Smooth muscle cell of the brain vasculature (primary cell): ENCODE data around the gene MATK.

Source experiments
- DNase-seq: peaks from one replicate; pipeline ENCODE4 v3.0.0-alpha.2; 2012; ENCODE audit warnings: low read depth, low spot score

The MATK gene

DNA sequence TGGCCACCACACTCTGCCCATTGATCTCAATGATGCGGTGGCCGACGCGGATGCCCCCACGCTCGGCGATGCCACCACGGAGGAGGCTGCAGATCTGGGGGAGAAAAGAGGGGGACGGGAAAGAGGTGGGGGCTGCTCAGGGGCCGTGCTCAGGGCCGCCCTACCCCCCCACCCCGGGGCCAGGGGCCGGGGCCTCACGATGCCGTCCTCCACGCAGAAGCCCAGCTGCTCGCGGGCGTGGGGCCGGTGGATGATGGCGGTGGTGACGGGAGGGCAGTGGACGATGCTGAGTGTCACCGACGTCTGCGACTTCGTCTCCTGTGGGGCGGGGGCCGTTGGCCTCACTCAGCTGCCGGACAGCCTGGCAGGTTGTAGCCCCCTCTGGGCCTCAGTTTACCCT is 34.9 kb downstream of the MATK start:
- no peak for DNase-seq

DNA sequence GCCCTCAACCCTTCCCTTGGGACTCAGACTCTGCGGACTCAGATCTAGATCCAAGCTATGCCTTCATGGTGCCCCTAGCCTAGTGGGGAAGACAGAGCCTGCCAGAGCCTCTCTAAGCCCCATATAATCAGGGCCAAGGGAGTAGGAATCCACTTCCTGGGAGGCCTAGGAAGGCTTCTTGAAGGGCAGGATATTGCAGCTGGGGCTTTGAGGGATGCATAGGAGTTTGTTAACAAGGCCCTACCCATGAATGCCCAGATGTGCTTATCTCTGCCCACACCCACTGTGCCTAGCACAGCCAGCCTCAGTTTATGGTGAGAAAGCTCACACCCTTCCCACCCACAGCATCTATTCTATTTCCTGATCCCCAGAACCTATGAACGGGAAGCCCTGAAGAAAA is 36.0 kb downstream of the MATK start:
- DNase-seq: no peak

DNA sequence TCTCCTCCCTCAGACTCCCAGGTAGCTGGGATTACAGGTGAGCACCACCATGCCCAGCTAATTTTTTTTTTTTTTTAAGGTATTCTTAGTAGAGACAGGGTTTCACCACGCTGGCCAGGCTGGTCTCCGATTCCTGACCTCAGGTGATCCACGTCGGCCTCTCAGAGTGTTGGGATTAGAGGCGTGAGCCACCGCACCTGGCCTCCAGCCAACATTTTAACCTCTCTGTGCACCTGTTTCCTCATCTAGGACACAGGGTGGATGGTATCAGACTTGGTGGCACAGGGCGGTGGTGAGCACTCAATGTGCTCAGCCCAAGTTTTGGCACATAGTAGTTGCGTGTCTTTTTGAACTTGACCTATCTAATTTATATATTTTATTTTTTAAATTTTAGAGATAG is 37.2 kb downstream of the MATK start:
- DNase-seq: no peak

DNA sequence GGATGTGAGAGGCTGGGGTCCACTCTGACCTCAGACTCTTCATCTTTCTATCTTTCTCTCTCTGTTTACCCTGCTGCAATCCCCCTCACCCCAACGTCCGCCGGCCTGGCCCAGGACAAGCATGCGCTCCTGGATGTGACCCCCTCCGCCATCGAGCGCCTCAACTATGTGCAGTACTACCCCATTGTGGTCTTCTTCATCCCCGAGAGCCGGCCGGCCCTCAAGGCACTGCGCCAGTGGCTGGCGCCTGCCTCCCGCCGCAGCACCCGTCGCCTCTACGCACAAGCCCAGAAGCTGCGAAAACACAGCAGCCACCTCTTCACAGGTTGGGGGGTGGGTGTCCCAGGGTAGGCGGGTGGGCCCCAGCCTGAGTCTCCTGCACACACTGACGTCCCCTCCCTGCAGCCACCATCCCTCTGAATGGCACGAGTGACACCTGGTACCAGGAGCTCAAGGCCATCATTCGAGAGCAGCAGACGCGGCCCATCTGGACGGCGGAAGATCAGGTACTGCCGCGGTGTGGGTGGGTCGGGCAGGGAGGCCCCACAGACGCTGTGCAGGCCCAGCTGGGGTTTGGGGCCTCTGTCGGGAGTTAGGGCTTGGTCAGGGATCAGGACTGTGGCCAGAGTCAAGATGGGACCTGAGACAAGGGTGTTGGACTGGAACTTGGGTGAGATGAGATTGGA is 39.7 kb downstream of the MATK start:
- no peak for DNase-seq

DNA sequence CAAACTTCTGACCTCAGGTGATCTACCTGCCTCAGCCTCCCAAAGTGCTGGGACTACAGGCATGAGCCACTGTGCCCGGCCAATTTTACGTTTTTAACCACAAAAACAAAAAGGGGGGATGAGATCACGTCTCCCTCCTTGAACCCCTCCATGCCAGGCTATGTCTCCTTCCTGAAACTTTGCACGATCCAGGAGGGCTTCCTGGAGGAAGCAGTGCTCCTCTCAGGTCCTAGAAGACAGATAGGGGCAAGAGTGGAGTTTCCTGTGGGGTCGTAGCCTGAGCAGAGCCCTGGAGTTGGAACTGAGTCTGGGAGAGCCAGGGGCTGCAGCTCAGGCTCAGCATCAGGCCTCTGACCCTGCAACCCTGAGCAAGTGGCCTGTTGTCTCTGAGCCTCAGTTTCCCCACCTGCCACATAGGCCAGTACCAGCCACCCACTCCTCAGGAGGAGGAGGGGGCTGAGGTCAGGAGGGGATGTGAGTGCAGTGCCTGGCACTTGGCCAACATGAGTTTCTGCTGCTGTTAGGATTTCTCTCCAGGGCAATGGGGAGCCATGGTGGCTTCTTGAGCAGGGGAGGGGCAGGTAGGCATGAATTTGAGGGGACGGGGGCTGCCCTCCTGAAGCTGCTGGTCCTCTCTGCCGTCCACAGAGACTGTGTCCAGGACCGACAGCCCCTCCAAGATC is 40.7 kb downstream of the MATK start:
- no peak for DNase-seq

DNA sequence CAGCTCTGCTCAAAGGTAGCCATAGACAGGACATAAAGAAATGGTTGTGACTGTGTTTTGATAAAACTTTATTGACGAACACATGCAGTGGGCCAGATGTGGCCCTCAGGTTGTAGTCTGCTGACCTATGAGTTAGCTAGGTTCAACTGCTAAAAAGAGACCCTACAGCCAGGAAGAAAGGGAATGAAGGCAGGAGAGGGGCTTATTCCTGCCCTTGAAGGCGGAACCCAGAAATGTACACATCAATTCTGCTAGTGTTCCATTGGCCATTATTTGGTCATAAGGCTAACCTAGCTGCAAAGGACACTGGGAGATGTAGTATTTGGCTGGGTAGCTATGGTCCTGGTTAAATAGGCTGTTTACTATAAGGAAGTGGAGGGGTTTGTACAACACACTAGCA is 42.7 kb downstream of the MATK start:
- no peak for DNase-seq

DNA sequence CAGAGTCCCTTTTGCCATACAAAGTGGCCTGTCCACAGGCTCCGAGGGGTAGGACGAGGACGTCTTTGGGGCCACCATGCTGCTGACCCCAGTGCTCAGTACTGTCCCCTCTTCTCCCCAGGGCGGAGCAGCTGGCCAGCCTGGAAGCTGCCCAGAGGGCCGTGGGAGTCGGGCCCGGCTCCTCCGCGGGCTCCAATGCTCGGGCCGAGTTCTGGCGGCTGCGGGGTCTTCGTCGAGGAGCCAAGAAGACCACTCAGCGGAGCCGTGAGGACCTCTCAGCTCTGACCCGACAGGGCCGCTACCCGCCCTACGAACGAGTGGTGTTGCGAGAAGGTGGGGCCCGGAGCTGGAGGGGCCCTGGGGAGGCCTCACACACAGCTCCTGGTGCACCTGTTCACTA is 45.8 kb downstream of the MATK start:
- no peak for DNase-seq

DNA sequence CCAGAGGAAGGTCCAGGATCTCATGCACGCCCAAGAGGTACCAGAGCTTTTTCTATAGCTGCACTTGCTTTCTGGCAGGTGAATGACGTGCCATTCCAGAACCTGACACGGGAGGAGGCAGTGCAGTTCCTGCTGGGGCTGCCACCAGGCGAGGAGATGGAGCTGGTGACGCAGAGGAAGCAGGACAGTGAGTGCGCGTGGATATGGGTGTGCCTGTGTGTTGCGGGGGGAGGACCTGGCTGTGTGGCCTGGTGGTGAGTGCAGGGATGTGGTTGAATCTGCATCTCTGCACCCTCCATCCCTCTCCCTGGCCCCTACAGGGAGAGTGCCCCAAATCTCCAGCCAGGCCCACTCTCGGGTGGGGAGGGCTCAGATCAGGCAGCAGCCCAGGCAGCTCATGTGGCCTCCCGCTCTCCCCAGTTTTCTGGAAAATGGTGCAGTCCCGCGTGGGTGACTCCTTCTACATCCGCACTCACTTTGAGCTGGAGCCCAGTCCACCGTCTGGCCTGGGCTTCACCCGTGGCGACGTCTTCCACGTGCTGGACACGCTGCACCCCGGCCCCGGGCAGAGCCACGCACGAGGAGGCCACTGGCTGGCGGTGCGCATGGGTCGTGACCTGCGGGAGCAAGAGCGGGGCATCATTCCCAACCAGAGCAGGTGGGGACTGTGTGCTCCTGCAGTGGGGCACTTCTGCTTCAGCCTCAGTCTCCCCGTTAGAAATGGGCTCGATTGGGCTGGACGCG is 47.5 kb downstream of the MATK start:
- no peak for DNase-seq

DNA sequence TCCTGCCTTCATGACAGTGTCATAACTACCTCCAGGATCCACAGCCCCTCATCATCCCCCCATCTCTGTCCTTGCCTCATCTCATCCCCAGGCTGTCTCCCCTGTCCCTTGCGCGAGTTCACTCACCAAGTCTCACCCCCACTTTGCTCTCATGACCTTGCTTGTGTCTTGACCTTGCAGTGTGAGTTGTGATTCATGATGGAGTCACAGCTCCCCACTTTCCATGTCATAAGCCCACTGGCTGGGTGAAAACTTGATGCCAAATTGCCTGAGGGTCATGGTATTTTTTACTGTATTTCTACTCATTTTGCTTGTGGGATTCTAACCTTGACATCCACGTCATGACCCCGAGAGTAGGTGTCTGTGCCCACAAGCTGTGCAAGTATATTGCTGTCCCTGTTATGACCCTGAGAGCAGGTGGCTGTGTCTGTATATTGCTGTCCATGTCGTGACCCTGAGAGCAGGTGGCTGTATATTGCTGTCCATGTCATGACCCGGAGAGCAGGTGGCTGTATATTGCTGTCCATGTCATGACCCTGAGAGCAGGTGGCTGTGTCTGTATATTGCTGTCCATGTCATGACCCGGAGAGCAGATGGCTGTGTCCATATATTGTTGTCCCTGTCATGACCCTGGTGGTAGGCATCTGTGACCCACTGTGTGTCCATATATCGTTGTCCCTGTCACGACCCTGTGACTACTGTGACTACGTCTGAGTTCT is 48.5 kb downstream of the MATK start:
- DNase-seq: no peak

DNA sequence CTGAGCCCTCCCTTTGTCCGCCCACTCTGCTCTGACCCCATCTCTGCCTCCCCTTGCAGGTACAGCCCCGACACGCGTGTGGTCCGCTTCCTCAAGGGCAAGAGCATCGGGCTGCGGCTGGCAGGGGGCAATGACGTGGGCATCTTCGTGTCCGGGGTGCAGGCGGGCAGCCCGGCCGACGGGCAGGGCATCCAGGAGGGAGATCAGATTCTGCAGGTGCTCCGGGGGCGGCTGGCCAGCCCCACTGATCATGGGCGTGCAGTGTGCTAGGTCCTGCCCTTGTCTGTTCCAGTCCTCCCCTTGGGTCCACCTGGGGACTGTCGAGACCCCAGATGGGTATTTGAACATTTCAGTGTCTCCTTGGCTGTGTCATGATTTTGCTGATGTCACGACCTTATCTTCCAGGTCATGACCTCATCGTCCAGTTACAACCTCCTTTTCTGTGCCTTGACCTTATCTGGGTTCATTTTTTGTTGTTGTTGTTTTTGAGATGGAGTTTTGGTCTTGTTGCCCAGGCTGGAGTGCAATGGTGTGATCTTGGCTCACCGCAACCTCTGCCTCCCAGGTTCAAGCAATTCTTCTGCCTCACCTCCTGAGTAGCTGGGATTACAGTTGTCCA is 50.0 kb downstream of the MATK start:
- DNase-seq: no peak

DNA sequence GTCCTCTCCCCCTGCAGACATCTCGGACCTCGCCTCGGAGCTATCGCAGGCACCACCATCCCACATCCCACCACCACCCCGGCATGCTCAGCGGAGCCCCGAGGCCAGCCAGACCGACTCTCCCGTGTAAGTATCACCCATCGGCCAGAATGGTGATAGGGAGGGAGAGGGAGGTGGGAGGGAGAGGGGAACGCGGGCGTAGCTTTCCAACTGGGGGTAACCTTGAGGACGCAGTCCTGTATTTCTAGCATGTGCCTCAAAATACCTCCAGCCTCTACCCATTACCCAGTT is 51.9 kb downstream of the MATK start:
- no peak for DNase-seq

DNA sequence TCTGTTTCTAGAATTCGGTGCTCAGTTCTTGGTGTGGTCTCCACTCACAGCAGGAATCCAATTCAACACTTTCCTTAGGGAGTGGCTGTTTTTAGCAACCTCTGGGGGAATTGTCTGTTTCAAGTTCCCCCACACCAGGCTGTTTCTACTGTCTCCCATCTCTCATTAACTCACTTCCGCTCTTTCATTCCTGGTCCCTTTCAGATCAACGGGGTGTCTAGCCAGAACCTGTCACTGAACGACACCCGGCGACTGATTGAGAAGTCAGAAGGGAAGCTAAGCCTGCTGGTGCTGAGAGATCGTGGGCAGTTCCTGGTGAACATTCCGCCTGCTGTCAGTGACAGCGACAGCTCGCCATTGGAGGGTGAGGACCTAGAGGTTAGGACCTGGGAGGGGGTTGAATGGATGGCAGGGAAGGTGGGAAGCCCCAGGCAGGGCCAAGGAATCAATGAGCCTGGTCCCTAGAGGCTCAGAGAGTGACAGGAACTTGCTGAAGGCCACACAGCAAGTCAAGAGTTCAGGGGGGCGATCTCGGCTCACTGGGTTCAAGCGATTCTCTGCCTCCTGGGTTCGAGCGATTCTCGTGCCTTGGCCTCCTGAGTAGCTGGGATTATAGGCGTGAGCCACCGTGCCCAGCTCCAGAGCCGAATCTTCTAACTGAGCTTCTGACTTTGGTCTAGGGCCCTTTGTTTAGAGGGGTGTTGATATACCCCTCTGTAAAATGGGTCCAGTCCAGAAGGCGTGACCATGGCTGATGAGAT is 52.5 kb downstream of the MATK start:
- DNase-seq: no peak

DNA sequence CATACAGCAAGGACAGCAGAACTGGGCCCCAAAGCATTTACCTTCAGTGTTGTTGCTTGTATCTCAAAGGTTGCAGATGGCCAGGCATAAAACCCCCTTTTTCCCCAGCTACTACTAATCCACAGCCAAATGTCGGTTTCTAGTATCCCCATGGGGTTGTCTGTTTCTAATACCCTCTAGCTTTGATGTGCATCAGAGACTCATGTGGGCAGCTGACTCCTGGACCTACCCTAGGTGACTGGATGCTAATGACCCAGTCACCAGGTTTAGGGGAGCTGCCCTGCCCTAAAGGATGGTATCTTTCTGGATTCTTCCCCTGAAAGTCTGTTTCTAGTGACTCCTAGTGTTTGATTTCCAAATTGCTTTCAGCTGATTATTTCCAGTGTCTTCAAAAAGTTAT is 54.1 kb downstream of the MATK start:
- DNase-seq: no peak

DNA sequence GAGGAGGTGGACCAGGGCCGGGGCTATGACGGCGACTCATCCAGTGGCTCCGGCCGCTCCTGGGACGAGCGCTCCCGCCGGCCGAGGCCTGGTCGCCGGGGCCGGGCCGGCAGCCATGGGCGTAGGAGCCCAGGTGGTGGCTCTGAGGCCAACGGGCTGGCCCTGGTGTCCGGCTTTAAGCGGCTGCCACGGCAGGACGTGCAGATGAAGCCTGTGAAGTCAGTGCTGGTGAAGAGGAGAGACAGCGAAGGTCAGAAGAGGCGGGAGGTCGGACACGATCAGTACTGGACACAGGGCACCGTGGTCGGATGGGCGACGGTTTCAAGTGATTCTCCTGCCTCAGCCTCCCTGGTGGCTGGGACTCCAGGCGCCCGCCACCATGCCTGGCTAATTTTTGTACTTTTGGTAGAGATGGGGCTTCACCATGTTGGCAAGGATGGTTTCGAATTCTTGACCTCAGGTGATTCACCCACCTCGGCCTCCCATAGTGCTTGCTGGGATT is 55.7 kb downstream of the MATK start:
- no peak for DNase-seq
